Nucleus accumbens (tissue), 56 donors: ENCODE data around the gene FDXACB1.

ENCODE experiments used
- DNase-seq, 56 donors: peaks; one replicate each; lab custom pipeline; 2025; lab: John Stamatoyannopoulos, UW

FDXACB1 gene

DNA sequence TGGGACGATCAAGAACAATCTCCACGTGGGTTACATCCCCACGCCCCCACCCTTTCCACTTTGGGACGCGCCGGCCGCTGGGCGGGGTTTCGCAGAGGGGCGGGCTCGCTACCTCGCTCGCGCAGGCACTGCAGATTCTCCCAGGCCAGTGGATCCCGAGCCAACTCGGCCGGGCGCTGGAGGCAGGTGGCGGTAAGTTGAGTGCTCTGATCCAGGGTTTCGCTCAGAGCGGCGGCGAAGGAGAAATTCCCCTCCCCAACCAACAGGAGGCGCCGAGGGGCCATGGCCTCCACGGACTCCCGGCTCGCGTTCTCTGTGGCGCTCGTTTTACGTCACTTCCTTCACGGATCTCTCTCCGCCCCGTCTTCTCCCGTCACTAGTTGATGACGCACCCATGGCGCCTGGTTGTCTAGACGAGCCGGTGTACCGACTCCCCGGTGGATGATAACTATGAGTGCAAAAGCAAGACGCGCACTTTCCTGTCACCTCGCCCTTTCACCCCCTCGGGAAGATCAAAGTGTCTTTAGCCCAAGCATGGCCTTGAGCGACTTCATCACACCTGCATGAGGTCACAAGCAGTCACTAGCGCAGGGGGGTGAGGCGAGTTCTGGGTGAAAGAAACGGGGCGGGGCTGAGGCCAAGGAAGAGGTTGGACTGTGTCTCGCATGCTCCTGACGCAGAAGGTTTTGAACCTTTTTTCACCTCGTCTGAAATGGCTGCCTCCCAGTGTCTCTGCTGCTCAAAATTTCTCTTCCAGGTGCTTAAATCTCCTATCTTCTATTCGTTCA lies at the start of gene FDXACB1, which contains the start of gene CFAP68:
Gene FDXACB1, minus strand, starts transcription at position 317 of the 788 bp plus-strand sequence. Its CDS starts 33 bp downstream, at position 284.
Gene CFAP68, plus strand, starts transcription at position 693 of the 788 bp plus-strand sequence. Its CDS starts 20 bp downstream, at position 713.
- peak; percentile 67 to 98 (median 95) for DNase-seq

- peak; percentile 83 to 100 (median 98) for DNase-seq
These were observed 47.8 kb upstream of the FDXACB1 start for GRCh38 chr11:111926505-111927391.

DNA sequence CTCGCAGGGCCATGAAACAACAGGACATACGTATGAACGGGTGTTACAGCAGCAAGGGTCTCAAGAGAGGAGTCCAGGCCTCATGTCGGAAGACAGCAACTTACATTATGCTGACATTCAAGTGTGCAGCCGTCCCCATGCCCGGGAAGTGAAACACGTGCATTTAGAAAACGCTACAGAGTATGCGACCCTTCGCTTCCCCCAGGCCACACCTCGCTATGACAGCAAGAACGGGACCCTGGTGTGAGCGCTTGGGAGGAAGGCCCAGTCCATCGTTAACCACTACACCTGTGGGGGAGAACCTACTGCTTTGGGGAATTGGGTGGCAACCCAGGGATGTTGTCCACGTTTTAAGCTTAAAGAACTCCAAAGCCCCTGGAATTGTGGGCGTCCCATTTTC lies 47.0 kb upstream of the FDXACB1 start:
- DNase-seq: no peak

GRCh38 chr11:111923951-111924350 lies 45.0 kb upstream of the FDXACB1 start:
- no peak for DNase-seq

DNA sequence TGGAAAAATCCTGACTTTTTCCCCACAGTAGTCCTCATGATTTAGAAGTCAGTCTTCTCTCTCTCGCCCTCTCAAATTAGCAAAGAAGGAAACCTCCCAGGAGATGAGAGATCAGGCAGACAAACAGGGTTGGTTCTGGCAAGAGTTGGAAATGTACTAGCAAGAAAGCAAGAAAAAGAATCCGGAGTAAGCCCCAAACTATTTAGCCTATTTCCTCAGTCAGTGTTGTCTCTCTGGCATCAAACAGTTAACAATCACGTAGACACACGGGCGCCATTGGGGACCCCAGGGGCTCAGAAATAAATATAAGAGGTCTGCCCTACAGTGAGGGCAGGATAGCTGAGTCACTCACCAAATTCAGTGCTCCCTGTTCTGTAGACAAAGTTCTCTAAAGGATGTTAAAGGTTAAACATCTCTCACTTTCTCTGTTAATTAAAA lies 44.4 kb upstream of the FDXACB1 start:
- no peak for DNase-seq

DNA sequence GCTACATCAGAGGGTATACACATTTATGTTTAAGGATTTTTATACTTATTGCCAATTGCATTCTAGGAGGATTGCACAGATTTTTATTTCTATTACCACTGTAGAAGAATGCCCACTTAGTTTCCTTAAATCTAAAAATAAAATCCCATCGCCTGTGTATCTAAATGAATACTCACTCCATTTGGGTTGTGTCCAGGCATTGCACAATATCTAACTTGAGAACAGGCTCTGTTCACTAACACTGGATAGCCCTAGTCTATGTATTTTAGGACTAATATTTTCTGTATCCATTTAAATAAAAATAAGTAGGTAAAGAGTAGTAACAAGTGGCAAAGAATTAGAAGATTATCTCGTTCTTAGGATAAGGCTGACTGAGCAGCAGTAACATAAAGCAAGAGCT lies 43.8 kb upstream of the FDXACB1 start:
- DNase-seq: no peak

DNA sequence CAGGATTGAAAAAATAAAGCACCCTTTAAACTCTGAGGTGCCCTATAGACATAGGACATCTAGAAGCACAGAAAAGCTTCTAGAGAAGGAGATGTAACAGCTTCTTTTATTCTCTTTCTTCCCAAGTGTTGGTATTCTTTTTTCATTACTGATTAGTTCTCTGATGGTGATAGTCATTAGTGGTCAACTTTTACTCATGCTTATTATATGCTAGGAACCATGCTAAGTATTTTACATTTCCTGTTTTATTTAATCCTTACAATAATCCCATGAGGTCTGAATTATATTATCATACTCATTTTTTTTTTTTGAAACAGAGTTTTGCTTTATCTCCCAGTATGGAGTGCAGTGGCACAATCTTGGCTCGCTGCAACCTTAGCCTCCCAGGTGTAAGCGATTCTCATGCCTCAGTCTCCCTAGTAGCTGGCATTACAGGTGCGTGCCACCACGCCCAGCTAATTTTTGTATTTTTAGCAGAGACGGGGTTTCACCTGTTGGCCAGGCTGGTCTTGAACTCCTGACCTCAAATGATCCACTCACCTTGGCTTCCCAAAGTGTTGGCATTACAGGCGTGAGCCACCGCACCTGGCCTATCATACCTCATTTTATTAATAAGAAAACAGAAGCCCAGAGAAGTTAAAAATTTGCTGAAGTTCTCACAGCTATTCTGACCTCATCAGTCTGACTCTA lies 42.7 kb upstream of the FDXACB1 start:
- DNase-seq: no peak

- DNase-seq: no peak
These were observed 41.9 kb upstream of the FDXACB1 start for GRCh38 chr11:111920908-111921307.

GRCh38 chr11:111918390-111919256 lies 39.7 kb upstream of the FDXACB1 start, which contains the start of gene C11orf52:
Gene C11orf52, plus strand, starts transcription at chr11:111918913. Its CDS starts 60 bp downstream, at chr11:111918973.
- DNase-seq: peak in 2 of 56 donors; percentile 16 to 23

DNA sequence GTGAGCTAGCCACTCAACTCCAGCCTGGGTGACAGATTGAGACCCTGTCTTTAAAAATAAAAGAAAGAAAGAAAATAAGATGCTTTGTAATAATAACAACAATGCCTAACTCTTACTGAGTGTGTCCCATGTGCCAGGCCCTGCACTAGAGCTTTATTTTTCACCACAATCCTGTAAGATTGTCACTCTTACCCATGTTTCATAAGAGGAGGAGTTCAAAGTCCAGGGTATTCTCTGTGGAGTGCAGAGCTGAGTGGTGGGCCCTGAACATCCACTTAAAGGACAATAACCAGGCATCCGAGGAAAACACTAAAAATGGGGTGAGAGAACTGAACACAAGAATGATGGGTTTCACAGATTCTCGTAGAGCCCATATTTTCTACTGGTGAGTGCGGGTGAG lies 38.8 kb upstream of the FDXACB1 start:
- no peak for DNase-seq

- DNase-seq: no peak
These were observed 38.3 kb upstream of the FDXACB1 start for GRCh38 chr11:111917312-111917711.

DNA sequence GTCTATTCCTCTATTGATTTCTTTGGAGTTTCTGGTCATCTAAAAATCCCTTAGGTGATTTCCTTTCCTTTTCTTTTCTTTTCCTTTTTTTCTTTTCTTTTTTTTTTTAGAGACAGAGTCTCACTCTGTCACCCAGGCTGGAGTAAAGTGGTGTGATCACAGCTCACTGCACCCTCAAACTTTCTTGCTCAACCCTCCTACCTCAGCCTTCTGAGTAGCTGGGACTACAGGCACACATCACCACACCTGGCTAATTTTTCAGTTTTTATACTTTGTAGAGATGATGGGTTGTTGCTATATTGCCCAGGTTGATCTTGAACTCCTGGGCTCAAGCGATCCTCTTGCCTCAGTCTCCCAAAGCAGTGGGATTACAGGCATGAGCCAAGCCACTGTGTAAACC lies 37.8 kb upstream of the FDXACB1 start:
- no peak for DNase-seq

GRCh38 chr11:111913997-111914396 lies 35.0 kb upstream of the FDXACB1 start:
- peak in 53 of 56 donors; percentile 24 to 89 (median 74) for DNase-seq

DNA sequence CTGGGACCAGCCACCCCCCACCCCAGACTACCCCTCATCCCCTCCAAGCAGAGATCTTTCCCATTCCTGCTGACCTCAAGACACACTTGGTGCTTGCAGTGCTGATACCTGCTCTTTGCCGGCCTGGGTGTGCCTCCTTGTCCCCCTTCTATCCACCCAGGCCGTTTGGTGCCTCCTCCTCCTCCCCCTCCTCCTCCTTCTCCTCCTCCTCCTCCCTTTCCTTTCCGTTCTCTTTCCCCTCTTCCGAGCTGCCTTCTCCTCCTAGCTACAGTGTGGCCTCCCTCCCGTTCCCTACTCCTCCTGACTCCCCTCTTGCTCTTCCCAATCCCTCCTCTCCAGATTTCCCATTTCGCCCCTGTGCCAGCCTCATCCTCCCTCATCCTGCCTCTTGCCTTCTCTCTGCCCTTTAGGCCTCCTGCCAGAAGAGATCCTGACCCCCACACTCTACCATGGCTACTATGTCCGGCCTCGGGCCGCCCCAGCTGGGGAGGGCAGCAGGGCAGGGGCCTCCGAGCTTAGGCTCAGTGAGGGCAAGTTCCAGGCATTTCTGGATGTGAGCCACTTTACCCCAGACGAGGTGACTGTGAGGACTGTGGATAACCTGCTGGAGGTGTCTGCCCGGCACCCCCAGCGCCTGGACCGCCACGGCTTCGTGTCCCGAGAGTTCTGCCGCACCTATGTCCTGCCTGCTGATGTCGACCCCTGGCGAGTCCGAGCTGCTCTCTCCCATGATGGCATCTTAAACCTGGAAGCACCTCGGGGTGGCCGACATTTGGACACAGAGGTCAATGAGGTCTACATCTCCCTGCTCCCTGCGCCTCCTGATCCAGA lies 34.3 kb upstream of the FDXACB1 start:
- DNase-seq: peak in 24 of 56 donors; percentile 12 to 78 (median 52)

- peak in 20 of 56 donors; percentile 8 to 75 (median 54) for DNase-seq
These were observed 33.6 kb upstream of the FDXACB1 start, which contains the start of gene HSPB2 for GRCh38 chr11:111912535-111912934. Gene HSPB2, plus strand, starts transcription at chr11:111912734. Its CDS starts 96 bp downstream, at chr11:111912830.

DNA sequence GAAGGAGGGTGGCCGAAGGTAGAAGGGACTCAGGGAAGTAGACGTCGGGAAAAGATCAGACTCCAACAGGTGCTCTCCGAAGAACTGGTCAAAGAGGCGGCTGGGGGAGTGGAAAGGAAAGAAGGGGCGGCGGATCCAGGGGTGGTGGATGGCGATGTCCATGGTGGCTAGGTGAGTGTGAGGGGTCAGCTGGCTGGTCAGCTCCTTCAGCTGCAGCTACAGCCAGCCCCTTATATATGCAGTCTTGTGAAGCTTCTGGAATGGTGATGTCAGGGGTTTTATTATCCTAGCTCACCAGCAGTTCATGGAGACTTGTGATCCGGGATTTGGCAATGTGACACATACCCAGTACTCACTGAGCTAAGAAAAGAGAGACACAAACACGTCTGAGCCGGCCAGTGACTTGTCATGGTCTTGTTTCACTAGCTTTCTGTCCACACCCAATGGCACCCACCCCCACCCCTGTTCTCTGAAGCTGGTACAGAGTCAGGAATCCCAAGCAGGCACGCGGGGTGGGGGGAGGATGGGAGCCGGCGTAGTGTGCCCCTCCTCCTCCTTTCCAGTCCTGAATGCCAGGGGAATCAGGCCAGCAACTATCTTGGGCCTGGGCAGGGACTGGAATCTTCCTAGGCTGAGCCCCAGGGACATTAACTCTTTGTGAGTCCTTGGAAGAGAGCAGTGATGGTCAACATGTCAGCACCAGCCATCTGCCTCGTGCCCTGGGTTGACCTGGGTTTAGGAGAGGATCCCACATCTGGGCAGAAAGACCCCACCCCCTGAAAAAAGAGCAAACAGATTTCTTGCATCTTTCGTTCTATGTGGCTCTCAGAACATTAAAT lies 32.8 kb upstream of the FDXACB1 start, which contains the start of gene CRYAB:
Gene CRYAB, minus strand, starts transcription at position 208 of the 839 bp plus-strand sequence. Its CDS starts 46 bp downstream, at position 162.
- peak; percentile 31 to 99 (median 90) for DNase-seq
